H1 (cell line): ENCODE data around the gene ARMC7. TPM values are rescaled to one million over a fixed set of nuclear protein-coding genes. Genes with fewer than 3 reads are reported as not detected.

ENCODE experiments used
- CHD2 ChIP-seq: IDR thresholded peaks from 2 replicates; pipeline ENCODE4 v1.6.1; 2012; ENCODE audit warnings: low read length, improper control_type of control experiment
- EGR1 ChIP-seq: IDR thresholded peaks from 2 replicates; pipeline ENCODE4 v1.6.1; 2011; ENCODE audit warnings: low read depth, low read length, borderline replicate concordance
- MAFK ChIP-seq: IDR thresholded peaks from 2 replicates; pipeline ENCODE4 v1.6.1; 2012; ENCODE audit warnings: low read depth, mild to moderate bottlenecking, improper control_type of control experiment, low read length
- SP2 ChIP-seq: IDR thresholded peaks from 2 replicates; pipeline ENCODE4 v1.6.1; 2012; ENCODE audit warnings: mild to moderate bottlenecking, low read length, inconsistent platforms
- polyA plus RNA-seq, 7 experiments: library from polyadenylated mRNA; depleted of rRNA in 3 of 7; stranded (reverse) in 5 of 7; unstranded in 2 of 7; fragments of >200 nt in 5 of 7; fragments of 200-250 nt in 2 of 7; gene quantifications; 1 replicate in 5 of 7; 2 replicates in 1 of 7; 4 replicates in 1 of 7; pipeline versions ENCODE4 v1.2.1 to v1.2.3, GENCODE V29; 2011 to 2013; ENCODE audit warnings: missing spikeins in 2 of 7, mixed read lengths in 2 of 7
- total RNA-seq: library from RNA; stranded (reverse); fragmentation: NEBNext Ultra II Directional; extraction: Animal tissue kit (Norgen Biotek cat#: 25700); gene quantifications from 2 replicates; pipeline ENCODE4 v1.2.1, GENCODE V29; 2021
- TF ChIP-seq, protein P1 (sequence below): fragments of 300-600 bp; sonication (generic); IDR thresholded peaks from 2 replicates; pipeline ENCODE4 v1.7.1; 2012; ENCODE audit warnings: low read length, moderate library complexity, mild to moderate bottlenecking, inconsistent platforms; ENCODE audit not compliant: insufficient replicate concordance
- TF ChIP-seq, protein P2 (sequence below): IDR thresholded peaks from 2 replicates; pipeline ENCODE4 v1.6.1; 2012; ENCODE audit warnings: inconsistent platforms
- TF ChIP-seq, protein P3 (sequence below): IDR thresholded peaks from 2 replicates; pipeline ENCODE4 v1.6.1; 2011; ENCODE audit warnings: low read depth, mild to moderate bottlenecking, low read length; ENCODE audit not compliant: insufficient read depth
- TF ChIP-seq, protein P4 (sequence below): IDR thresholded peaks from 2 replicates; pipeline ENCODE4 v1.6.1; 2012; ENCODE audit warnings: inconsistent platforms

Gene ARMC7
- total and polyA plus RNA-seq, 2 of the 8 experiments (the other 6 are each of a cell fraction or from before 2014, with no cell fraction given), result 9.8 to 13.6 TPM

DNA sequence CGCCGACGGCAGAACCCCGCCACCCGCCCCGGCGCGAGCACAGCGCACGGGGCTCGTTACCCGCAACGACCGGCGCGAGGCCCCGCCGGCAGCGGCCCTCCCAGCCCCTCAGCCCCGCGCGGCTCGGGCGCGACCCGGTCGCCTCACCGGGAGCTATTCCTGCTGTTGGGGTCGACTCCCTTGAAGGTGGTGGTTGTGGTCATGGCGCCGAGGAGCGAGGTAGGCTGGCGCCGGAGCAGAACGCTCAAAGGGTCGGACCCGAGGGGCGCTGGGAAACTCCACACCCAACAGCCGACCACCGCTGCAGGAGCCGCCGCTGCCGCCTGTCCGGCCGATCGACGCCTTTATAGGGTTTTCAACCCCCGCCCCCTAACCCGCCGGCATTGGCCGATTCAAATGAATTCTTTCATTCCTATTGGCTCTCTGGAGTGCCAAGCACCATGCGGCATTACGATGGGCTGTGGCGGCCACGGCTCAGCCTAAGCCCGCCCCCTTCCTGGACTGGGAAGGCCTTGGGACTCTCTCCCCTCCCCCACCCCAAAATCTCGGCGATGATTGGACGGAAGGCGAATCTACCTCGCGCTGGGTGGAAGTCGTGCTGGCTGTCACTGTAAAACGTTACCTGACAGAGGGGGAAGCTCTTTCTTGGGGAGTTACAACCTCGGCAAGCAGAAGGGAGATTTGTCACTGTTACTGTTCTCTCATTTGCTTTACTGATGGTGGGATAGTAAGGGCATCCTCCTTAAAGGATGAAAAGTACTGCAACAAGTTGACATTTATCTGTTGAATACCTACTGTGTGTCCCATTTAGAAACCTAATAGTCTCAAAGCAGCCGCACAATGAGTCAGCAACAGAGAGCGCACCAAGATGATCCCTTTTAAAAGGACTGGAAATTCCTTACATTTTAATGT is 44.7 kb downstream of the ARMC7 start, which contains the start of gene JPT1 (continued):
- TF ChIP-seq, protein P1, sequence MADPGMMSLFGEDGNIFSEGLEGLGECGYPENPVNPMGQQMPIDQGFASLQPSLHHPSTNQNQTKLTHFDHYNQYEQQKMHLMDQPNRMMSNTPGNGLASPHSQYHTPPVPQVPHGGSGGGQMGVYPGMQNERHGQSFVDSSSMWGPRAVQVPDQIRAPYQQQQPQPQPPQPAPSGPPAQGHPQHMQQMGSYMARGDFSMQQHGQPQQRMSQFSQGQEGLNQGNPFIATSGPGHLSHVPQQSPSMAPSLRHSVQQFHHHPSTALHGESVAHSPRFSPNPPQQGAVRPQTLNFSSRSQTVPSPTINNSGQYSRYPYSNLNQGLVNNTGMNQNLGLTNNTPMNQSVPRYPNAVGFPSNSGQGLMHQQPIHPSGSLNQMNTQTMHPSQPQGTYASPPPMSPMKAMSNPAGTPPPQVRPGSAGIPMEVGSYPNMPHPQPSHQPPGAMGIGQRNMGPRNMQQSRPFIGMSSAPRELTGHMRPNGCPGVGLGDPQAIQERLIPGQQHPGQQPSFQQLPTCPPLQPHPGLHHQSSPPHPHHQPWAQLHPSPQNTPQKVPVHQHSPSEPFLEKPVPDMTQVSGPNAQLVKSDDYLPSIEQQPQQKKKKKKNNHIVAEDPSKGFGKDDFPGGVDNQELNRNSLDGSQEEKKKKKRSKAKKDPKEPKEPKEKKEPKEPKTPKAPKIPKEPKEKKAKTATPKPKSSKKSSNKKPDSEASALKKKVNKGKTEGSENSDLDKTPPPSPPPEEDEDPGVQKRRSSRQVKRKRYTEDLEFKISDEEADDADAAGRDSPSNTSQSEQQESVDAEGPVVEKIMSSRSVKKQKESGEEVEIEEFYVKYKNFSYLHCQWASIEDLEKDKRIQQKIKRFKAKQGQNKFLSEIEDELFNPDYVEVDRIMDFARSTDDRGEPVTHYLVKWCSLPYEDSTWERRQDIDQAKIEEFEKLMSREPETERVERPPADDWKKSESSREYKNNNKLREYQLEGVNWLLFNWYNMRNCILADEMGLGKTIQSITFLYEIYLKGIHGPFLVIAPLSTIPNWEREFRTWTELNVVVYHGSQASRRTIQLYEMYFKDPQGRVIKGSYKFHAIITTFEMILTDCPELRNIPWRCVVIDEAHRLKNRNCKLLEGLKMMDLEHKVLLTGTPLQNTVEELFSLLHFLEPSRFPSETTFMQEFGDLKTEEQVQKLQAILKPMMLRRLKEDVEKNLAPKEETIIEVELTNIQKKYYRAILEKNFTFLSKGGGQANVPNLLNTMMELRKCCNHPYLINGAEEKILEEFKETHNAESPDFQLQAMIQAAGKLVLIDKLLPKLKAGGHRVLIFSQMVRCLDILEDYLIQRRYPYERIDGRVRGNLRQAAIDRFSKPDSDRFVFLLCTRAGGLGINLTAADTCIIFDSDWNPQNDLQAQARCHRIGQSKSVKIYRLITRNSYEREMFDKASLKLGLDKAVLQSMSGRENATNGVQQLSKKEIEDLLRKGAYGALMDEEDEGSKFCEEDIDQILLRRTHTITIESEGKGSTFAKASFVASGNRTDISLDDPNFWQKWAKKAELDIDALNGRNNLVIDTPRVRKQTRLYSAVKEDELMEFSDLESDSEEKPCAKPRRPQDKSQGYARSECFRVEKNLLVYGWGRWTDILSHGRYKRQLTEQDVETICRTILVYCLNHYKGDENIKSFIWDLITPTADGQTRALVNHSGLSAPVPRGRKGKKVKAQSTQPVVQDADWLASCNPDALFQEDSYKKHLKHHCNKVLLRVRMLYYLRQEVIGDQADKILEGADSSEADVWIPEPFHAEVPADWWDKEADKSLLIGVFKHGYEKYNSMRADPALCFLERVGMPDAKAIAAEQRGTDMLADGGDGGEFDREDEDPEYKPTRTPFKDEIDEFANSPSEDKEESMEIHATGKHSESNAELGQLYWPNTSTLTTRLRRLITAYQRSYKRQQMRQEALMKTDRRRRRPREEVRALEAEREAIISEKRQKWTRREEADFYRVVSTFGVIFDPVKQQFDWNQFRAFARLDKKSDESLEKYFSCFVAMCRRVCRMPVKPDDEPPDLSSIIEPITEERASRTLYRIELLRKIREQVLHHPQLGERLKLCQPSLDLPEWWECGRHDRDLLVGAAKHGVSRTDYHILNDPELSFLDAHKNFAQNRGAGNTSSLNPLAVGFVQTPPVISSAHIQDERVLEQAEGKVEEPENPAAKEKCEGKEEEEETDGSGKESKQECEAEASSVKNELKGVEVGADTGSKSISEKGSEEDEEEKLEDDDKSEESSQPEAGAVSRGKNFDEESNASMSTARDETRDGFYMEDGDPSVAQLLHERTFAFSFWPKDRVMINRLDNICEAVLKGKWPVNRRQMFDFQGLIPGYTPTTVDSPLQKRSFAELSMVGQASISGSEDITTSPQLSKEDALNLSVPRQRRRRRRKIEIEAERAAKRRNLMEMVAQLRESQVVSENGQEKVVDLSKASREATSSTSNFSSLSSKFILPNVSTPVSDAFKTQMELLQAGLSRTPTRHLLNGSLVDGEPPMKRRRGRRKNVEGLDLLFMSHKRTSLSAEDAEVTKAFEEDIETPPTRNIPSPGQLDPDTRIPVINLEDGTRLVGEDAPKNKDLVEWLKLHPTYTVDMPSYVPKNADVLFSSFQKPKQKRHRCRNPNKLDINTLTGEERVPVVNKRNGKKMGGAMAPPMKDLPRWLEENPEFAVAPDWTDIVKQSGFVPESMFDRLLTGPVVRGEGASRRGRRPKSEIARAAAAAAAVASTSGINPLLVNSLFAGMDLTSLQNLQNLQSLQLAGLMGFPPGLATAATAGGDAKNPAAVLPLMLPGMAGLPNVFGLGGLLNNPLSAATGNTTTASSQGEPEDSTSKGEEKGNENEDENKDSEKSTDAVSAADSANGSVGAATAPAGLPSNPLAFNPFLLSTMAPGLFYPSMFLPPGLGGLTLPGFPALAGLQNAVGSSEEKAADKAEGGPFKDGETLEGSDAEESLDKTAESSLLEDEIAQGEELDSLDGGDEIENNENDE, result no peak
- TF ChIP-seq SP2 (peak; percentile 82), MAFK (0 out of 2 replicates have a peak, but pooled peaks have one; percentile 15), EGR1 (peak; percentile 23; the same call in 1 of the 2 replicates), CHD2 (peak; percentile 88)
- TF ChIP-seq, protein P2, sequence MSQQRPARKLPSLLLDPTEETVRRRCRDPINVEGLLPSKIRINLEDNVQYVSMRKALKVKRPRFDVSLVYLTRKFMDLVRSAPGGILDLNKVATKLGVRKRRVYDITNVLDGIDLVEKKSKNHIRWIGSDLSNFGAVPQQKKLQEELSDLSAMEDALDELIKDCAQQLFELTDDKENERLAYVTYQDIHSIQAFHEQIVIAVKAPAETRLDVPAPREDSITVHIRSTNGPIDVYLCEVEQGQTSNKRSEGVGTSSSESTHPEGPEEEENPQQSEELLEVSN, result no peak; the same call in 1 of the 2 replicates
- TF ChIP-seq, protein P3, sequence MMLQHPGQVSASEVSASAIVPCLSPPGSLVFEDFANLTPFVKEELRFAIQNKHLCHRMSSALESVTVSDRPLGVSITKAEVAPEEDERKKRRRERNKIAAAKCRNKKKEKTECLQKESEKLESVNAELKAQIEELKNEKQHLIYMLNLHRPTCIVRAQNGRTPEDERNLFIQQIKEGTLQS, result no peak
- TF ChIP-seq, protein P4, sequence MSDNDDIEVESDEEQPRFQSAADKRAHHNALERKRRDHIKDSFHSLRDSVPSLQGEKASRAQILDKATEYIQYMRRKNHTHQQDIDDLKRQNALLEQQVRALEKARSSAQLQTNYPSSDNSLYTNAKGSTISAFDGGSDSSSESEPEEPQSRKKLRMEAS, result peak; percentile 73
